ENCODE data around the gene GRHL3.
"Not testable (repeated sequence)": the region's sequence is repeated elsewhere in the genome, so short reads cannot be mapped to it uniquely, and the experiment has no call there.

Gene GRHL3

GRCh38 chr1:24319312-24319863 is at the start of gene GRHL3:
Gene GRHL3, plus strand, starts transcription at chr1:24319357. Its CDS starts 195 bp downstream, at chr1:24319552.
- DNase-seq, result peak; percentile 21

GRCh38 chr1:24274203-24275103 is 44.7 kb upstream of the GRHL3 start:
- not testable (repeated sequence) for DNase-seq

DNA sequence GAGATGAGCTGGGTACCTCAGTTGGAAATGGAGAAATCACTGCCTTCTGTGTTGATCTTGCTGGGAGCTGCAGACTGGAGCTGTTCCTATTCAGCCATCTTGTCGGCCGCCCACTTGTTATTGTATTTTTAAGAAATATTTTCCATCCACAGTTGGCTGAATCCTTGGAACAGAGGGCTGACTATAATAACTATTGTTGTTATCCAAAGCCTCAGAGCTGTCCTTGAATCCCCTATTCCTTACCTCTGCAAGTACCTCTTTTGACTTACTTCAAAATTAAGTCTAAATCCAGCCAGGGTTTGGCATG is 44.1 kb upstream of the GRHL3 start:
- no peak for DNase-seq

DNA sequence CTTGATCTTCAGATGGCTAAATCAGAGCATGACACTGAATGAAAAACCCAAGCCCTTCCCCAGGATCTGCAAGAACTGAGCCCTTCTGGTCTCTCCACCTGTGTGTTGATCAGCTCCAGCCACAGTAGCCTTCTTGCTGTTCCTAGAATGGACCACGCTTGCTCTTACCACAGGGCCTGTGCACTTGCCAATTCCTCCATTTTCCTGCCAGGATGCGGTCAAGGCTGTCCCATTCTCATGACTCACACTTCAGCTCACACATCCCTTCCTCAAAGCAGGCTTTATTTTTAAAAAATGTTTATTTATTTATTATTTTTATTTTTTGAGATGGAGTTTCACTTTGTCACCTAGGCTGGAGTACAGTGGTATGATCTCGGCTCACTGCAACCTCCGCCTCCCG is 43.6 kb upstream of the GRHL3 start:
- no peak for DNase-seq

GRCh38 chr1:24276791-24277190 is 42.4 kb upstream of the GRHL3 start:
- no peak for DNase-seq

- DNase-seq, result no peak
Observed at GRCh38 chr1:24277420-24278169, 41.6 kb upstream of the GRHL3 start.

DNA sequence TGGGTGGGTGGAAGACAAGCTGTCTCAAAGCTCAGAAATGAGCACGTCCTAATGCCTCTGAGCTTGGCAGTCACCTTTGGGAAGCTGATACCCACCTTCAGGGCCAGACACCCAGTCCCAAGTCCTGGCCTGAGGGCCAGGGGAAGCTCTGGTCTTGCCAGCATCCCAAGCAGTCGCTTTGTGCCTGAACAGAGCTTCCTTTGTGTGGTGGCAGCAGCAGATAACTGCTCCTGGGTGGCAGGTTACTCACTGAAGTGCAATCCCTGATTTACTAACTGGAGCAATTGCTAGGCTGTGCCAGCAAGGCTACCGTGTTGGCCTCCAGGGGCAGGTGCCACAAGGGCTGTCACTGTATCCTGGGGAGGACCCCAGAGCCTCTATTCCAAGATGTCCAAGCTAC is 40.4 kb upstream of the GRHL3 start:
- no peak for DNase-seq

DNA sequence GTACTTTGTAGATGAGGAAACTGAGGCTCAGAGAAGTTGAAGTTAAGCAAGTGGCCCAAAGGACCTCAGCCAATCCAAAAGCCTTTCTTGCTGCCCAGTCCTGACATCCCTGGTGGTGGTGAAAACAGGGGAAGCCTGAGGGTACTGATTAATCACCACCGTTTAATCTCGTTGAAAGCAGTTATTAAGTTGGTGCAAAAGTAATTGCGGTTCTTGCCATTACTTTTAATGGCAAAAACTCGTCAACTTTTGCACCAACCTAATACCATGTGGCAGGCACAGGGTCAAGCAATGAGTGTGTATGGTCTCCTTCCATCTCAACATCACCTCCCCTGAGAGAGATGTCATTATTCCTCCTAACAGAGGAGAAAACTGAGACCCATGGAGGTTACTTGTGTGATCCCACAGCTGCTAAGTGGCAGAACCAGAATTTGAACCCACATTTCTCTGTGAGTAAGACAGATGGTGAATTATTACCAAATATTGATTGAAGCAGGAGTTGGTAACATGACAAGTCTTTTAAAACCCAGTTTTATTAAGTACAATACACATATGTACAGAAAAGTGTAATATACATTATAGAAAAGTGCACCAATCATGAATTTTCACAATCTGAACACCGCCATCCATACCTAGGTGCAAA is 39.4 kb upstream of the GRHL3 start:
- DNase-seq, result no peak

- no peak for DNase-seq
Observed at GRCh38 chr1:24281591-24281990, 37.6 kb upstream of the GRHL3 start.

DNA sequence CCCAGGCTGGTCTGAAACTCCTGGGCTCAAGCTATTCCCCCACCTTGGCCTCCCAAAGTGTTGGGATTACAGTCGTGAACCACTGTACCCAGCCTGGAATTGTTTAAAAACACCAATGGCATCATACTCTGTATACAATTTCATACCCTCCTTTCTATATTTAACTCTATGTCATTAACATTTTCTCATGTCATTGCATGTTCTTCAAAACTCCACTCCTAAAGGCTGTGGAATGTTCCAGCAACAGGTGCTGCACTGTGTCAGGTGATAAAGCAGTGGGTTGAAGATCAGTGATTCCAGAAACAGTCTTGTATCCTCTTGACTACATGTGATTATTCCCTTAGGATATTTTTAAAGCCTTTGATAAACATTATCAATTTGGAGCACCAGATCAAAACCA is 36.7 kb upstream of the GRHL3 start:
- DNase-seq, result no peak

GRCh38 chr1:24283326-24284155 is 35.6 kb upstream of the GRHL3 start:
- DNase-seq, result no peak

DNA sequence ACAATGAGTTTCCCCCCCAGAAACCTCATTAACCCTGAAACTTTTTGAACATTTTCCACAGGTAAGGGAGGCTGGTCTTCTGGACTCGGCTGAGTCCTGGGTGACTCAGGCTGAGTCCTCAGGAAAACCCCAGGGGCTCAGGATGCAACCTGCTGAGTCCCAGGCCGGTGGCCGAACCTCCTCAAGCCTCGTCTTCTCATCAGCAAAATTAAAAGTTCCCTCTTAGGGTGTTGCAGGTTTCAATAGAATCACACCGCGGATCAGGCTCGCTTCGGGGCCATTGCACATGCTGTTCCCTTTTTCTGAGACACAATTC is 35.0 kb upstream of the GRHL3 start:
- DNase-seq, result no peak

GRCh38 chr1:24285231-24285630 is 33.9 kb upstream of the GRHL3 start:
- DNase-seq, result no peak

DNA sequence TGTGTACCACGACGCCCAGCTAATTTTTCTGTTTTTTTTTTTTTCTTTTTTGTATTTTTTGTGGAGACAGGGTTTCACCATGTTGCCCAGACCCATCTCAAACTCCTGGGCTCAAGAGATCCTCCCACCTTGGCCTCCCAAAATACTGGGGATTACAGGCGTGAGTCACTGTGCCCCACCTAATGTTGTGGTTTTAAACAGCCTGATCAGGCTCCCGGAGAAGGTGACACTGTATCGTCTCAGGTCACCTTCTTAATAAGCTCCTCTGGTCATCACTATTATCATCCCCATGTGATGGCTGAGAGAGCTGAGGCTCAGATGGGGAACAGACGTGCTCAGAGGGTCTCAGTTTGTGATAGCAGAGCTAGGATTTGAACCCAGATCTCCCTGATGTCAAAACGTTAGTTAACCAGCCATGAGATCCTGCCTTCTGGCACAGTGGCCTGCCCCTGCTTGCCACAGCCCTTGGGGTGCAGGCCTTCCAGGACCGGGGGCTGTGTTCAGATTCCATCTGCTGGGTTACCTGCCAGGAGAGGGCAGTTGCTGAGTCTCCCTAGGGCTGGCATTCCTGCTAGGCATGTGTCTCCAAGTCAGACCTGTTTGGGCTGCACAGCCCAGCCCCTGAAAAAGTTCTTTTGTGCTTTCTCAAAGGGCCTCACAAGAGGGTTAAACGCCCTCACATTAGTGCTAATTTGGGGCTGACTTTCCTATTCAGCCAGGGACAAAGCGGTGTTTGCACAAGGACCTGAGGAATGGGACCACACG is 32.7 kb upstream of the GRHL3 start:
- no peak for DNase-seq

DNA sequence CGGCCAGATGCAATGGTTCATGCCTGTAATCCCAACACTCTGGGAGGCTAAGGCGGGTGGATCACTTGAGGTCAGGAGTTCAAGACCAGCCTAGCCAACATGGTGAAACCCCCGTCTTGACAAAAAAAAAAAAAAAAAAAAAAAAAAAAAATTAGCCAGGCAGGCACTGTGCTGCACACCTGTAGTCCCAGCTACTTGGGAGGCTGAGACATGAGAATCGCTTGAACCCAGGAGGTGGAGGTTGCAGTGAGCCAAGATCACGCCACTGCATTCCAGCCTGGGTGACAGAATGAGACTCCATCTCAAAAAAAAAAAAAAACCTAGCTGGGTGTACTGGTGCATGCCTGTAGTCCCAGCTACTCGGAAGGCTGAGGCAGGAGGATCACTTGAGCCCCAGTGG is 31.4 kb upstream of the GRHL3 start:
- not testable (repeated sequence) for DNase-seq

DNA sequence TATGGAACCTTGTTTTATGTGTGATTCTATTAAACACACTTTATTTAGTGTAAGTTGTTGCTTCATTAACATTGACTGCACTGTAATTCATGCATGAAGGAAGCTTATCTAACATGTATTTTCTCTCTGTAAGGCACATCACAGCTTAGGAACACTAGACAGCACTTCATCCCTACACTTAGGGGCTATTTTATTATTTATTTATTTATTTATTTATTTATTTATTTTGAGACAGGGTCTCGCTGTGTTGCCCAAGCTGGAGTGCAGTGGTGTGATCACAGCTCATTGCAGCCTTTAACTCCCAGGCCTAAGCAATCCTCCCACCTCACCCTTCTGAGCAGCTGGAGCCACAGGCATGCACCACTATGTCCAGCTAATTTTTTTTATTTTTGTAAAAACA is 30.7 kb upstream of the GRHL3 start:
- DNase-seq, result no peak

- DNase-seq, result no peak
Observed at GRCh38 chr1:24289937-24290595, 29.1 kb upstream of the GRHL3 start.

DNA sequence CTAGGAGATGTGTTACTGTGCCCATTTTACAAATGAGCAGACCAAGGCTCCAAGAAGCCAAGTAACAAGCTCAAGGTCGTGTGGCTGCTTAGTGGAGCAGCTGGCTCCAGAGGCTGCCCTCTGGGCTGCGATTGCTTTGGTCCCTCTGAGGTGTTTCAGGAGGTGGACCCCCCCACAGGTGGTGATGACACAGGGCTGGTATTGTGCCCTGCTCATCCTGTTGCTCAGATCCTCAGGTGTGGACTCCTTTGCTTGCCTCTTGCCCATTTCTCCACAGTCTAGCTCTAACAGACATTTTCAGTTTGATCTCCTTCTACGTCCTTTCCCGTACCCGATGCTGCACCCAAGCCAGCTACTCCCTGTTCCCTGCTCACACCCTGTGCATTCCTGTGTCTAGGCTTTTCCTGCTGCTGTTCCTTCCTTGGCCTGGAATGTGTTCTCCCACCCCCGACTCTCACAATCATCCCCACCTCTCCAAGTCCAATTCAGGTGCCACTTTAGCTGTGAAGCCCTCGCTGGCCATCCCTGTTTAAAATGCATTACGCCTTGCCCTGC is 28.1 kb upstream of the GRHL3 start:
- DNase-seq, result no peak

GRCh38 chr1:24292103-24292502 is 27.1 kb upstream of the GRHL3 start:
- DNase-seq, result no peak

DNA sequence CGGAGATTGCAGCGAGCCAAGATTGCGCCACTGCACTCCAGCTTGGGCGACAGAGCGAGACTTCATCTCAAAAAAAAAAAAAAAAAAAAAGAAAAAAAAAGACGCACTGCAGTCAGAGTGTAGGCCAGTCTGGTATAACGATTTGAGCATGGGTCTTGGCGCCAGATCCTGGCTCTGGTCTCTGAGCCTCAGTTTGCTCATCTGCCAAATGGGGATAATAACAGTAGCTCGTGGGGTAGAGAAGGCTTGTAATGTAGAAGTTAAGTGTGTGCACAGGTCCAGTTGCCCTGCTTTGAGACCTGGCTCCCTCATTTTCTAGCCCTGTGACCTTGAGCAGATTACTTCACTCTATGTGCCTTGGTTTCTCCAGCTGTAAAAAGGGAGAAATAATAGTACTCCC is 26.3 kb upstream of the GRHL3 start:
- no peak for DNase-seq

All from NCI-H146 (cell line).